ENCODE data around the gene SOX1.

SOX1 gene

DNA sequence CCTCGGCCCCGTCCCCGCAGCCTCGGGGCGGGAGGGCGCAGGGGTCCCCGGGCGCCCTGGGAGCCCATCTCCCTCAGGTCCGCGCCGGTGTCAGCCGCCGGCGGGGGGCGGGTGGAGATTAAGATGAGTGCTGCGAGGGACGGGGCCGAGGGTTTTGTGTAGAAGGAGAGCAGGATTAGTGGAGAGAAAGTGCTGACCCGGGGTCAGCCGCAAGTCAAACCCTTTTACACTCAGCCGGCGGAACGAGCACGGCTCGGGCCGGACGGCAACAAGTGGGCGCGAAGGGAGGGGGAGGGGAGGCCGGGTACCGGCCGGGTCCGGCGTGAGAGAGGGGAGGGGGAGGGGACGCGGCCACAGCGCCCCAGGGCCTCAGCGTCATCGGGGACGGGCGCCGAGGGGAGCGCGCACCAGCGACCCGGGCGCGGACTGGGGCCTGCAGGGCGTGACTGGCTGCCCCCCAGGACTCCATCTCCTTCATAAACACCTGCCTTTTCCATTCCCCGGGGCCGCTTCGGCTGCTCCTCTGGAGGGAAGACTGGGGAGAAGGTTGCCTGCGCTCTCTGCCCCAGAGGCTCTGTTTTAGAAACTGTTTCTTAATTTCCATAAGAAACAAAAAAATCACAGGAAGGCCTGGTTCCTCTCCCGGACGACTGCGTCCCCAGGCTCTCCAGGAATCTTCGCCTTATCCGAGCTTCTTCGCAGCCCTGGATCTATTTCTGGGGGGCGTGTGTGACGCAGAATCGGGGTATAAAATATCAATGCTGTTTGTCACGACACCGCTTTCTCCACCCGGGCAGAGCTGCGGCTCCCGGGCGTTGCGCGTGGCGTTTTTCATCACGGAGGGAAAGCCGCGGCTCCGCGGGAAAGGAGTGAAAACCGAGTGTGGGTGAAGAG is 6.5 kb downstream of the SOX1 start:
- DNase-seq = no peak

DNA sequence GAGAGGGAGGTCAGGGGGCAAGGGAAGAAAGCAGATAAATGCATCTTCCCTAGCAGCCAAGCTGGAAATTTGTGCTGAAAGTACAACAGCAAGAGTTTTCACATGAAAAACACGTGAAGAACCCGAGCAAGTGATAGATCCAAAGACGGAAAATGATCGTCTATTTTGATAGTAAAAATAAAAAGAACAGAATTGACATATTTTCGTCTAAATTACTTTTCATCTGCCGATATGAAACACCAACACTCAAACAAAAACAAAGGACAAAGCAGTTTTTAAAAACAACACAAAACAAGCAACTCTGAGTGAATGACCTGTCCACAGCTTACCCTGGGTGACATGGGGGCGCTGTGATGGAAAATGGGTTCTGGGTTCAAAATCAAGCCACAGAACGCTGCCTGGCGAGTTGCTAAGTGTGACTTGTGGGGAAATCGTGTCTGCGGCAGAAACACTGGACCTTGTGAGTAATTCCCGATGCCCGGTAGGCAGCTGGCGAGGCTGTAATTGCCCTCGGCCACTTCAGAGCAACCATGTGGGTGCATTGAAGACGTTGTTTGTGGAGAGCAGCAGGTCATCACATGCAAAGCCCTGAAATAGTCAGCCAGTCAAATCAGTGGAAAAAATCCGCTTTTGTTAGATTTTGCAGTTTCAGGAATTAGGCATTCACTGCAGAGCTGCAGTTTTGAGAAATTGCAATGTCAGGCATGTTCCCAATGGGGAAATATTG is 7.4 kb downstream of the SOX1 start:
- DNase-seq = no peak

DNA sequence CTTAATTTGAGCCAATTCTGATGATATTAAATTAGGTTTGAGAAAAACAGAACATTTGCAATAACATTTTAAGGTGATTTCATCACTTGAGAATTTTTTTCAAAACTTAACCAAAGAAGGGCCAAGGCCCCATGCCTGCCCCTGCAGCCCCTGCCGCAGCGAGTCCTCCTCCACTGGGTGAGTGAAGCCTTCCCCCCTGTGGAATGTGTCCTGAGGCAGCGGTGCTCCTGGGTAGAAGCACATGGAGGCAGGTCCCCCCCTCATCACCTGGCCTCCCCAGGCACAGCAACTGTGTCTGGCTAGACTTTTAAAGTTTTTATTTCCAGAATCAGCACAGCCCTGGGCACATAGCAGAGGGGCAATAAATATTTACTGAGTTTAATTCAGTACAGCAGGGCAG is 10.8 kb downstream of the SOX1 start:
- DNase-seq = no peak

DNA sequence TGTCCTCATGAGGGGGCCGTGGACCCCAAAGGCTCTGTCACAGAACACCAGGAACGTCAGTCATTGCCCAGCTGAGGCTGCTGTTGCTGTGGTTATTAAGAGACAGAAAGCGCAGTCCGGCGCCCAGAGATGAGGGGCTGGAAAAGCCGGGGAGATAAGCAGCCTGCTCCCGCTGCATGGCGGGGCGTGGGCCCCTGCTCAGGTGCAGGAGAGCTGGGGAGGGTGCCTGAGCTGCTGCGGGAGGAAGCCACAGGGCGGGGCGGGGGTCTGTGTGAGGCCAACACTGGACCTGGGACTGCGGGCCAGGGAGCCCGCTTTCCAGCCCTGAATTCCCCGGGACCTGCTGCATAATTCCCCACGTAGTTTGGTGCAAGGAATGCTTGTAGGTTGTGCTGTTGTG is 11.3 kb downstream of the SOX1 start:
- DNase-seq = no peak

DNA sequence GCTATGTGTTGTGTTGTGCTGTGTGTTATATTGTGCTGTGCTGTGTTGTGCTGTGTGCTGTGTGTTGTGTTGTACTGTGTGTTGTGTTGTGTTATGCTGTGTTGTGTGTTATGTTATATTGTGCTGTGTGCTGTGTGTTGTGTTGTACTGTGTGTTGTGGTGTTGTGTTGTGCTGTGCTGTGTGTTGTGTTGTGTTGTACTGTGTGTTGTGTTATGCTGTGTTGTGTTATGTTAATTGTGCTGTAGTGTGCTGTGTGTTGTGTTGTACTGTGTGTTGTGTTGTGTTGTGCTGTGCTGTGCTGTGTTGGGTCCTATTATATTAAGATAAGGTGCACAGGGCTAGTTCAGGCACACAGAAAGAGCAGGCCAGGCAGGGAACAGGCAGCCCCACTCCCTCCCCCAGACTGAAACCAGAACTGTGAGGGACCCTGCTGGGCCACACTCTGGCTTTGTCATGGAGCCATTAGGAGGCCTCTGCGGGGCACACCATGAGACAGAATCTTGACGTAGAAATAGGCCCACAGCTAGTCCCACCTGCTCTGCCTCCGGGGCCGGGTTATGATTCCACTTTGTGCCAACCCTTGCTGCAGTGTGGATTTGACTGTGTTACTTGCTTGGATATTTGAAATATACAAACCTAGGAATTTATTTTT is 12.1 kb downstream of the SOX1 start:
- DNase-seq = no peak

DNA sequence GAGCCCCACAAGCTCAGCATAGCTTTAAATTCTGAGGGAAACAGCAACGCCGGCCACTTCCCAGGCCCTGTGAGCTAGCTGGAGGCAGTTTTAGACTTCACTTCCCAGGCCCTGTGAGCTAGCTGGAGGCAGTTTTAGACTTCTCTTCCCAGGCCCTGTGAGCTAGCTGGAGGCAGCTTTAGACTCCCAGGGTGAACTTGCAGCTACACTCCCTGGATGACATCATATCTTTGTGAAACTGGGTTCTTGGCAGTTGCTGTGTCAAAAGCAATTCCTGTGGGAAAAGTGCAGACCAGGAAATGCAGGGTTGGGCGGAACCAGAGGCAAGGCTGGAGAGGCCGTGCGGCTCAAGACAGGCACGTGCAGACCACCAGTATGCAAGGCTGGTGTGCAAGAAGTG is 12.7 kb downstream of the SOX1 start:
- DNase-seq = no peak

DNA sequence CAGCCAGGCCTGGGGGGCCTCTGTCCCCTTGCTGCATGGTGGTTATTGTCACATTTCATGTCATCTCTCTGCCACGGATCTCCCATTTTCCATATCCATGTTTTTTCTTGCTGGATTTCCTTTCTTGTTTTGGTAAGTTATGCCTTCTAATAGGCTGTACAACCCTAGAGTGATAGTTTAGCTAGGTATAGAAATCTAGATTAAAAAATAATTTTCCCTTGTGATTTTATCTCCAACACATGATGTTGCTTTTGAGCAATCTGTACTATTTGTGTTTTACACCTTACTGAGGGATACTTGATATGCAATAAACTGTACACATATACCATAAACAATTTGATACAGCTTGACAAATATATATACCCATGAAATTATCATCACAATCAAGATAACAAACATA is 17.0 kb downstream of the SOX1 start:
- no peak for DNase-seq

DNA sequence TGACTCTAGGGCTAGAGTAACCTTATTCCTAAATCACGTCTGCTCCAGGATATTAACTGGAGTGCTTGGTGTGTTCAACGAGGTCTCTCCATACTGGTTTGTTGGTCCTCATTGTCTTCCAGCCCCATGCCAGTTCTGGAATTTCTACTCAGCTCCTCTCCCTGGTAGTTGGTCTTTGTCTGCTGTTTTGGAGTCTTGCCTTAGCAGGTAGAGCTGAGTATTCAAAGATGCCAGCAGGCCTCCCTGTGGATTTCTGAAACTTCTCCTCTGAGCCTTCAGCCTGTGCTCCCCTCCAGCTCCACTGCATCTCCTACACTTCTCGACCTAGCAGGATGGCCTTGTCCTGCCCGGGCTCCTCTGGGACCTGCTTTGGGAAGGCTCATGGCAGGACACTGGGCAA is 25.5 kb downstream of the SOX1 start:
- DNase-seq = no peak

DNA sequence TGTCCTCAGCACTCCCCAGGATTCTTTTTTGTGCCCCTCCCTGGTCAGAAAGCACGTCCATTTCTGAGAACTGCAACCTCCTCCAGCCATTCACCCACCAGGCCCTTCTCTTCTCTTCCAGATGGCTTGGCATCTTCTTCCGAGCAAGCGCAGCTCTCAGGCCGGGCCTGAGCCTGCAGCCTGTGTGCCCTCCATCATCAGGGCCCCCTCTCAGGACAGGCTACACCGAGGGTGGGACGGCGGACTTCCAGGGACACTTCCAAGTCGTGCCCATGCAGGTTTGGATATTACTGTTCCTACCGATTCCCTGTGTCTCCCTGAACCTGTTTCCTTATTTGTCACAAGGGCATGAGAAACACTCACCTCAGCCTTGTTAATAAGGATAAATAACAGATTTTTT is 28.4 kb downstream of the SOX1 start:
- no peak for DNase-seq

DNA sequence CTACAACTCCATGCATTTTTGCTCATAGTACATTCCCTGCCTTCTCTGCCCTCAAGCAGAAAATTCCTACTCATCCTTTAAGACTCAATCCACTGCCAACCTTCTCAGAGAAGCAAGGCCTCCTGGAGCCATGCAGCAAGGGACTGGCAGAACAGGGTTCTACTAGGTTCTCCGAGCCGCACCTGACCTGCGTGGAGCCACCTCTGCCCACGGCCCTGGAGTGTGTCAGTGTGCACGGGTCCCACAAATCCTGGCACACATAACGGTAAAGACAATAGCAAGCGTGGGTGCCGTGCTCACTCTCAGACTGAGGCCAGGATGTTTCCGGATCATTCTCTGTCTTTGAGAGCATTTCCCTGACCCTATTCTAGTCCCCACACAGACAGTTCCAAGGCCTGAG is 30.0 kb downstream of the SOX1 start:
- DNase-seq = no peak

DNA sequence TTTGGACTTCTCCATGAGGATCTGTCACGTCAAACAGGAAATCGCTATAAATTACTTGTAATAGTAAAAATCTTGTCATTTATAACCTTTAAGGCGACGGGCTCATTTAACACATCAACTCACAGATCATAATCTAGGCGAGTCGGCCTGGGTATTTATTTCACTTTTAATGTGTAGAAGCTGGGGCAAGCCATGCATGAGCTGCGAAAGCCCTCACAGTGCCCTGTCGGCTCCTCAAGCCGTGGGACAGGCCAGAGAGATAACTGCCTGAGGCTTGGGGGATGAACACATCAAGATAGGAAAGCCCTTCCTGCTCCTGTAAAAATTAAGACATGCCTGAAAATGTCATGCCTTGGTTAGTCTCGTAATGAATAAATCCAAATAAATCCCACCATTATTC is 30.8 kb downstream of the SOX1 start:
- DNase-seq = no peak

DNA sequence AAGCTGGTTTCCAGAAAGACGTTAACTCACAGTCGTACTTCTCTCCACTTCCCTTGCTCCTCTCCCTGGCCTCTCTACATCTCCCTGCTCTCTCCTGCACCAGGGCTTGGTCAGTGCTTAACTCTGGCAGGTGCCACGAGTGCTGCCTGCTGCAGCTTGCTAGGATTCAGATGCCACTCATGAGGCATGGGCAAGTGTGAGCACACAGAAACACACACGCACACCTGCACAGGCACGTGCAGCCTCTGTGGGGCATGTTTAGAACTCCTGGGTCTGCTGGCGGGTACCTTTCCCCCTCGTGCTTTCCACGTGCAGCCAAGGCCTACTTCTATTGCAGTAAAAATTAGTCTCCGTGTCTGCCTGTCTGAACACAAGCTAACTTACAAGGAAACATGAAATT is 31.8 kb downstream of the SOX1 start:
- DNase-seq = no peak

DNA sequence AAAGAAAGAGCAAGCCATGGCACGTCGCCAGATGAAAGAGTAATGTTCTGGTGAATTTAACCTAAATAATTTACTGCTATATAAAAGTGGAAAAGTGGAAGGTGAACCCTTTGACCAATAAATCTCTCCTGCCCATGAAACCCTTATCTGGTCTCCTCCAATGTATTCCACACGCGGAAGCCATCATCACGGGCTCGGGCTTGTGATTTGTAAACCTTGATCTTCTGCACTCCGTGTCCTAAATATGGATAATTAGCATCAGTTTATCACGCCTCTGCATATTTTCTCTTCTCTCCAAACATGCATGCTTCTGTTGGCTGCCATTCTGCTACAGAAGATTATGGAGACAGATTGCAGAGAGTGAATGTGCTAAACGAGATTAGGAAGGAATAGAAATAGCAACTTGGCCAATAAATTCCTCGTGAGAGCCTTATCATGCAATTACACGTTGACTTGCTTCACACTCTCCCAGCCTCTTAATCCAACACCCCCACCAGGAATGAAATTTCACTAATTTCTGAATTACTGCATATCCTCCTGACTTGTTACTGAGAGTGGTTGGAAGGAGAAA is 34.5 kb downstream of the SOX1 start:
- DNase-seq = no peak

DNA sequence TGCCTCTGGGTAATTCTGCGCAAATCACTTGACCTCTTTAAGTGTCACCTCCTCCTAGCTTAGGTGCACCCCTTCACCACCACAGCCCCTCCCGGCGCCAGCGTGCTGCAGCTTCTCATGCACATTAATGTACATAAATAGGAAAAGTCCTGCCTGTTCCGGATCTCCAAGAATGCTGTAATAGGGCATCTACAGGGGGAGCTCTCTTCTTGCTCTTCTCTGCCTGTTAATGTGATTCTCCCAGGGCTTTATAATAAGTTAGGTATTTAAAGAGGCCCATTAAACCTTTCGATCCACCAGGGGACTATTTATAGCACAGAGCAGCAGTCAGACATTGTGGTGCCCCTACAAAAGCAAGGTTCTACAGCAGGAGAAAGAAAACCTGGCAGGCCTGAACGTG is 35.3 kb downstream of the SOX1 start:
- no peak for DNase-seq

DNA sequence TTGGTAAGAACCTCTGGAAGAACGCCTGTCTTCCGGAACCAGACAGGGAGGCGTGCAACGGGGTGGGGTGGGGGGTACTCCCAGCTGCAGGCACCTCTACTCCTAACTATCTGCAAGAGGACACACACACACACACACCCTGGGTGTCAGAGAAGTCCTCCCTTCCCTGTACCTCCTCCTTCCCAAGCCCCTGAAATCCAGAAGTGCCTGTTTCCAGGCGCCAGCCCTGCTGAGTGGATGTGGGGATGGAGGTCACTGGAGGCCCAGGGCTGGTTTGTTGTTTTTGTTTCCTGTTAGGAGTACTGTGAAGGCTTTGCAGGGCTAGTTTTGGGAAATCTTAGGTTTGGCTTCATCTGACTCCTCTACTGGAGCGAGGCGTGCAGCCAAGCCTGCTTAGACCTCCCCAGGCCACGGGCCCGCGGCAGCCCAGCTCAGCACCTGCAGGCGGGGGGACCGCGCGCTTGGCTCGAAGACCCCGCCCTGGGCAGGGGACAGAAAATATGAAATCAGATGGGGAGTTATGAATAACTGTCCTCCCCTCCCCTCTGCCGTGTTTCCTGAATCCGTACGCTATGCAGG is 36.4 kb downstream of the SOX1 start:
- DNase-seq = no peak

DNA sequence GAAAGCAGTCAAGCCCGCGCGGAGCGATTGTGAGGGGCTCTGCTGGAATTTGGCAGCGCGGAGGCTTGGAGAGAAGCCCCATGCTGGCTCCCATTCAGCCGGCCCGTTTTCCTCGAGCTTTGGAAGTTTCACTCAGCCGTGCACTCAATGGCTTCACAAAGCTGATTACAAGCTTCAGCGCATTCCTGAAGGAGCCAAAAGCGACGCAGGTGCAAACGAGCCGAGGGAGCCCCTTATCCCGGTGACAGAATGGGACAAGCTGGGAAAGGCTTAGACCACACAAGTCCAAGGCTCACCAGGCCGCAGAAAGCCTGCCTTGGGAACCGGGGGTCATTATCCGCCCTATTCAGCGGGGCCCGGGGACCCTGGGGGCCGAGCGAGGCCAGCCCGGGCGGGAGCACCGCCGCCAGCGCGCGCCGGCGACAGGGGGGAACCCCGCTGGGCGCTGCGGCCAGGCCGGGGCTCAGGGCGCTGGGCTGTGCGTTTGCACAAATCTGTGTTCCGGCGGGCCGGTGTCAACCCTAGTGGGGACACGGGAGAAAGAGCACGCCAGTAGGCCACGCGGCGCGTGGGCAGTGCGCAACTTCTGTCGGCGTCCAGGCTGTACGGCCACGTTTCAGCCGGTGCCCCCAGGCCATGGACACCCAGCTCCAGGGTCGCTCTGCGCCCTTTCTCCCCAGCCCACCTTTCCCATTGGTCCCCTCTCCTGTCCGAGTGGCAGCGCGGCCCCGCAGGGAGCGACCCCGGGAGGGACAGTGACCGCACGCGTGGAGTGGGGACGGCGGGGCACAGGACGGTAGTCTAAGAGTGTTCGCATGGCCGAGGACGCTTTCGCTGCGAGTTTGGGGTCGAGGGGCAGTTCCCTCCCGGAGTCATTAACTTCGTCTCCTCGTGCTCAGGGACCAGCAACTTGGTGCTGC is 37.3 kb downstream of the SOX1 start:
- no peak for DNase-seq

DNA sequence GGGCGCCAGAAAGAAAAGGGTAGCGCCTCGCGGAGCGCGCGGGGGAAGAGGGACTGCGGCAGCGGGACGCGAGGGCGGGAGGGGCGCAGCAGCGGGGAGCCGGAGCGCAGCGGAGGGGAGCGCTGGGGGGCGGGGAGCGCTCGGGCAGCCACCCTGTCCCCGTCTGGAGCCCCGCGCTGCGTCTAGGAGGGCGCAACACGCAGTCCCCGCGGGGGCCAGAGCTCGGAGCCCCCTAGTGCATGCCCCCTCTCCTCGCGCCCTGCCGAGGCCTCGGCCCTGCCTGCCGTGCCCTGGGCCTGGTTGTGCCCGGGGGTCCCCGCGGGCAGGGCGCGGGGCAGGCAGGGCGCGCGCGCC is 37.9 kb downstream of the SOX1 start:
- DNase-seq = no peak

DNA sequence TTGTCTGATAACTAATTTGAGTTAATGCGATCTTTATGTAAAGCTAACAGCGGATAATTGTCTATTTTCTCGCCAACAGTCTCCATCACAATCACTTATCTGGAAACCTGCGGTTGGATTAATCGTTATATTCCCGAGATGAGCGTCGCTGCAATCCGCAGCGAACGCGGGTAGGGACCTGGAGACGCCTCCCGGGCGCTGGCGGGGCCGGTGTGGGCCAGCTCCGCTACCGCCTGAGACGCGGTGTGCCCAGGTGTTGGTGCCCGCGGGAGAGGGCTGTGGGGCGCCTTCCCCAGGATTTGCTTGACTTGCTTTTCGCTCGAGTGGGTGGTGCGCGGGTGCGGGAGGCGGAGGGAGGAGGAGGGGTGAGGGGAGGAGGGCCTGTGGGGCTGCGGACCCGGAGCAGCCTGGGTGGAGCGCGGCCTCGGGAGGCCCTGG is 38.3 kb downstream of the SOX1 start:
- DNase-seq = no peak

DNA sequence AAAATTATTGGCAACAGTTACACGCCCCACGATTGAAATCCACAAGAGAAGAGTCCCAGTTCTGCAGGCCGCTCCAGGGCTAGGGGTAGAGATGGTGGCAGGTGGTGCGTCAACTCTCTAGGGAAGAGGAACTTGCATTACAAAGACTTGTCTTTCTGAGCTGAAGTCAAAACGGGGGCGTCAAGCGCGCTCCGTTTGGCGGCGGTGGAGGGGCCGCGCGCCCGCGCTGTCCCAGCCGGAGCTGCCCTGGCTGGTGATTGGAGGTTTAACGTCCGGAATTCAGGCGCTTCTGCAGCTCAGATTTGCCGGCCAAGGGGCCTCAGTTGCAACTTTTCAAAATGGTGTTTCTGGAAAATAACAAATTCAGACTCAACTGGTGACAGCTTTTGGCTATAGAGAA is 38.9 kb downstream of the SOX1 start:
- no peak for DNase-seq

DNA sequence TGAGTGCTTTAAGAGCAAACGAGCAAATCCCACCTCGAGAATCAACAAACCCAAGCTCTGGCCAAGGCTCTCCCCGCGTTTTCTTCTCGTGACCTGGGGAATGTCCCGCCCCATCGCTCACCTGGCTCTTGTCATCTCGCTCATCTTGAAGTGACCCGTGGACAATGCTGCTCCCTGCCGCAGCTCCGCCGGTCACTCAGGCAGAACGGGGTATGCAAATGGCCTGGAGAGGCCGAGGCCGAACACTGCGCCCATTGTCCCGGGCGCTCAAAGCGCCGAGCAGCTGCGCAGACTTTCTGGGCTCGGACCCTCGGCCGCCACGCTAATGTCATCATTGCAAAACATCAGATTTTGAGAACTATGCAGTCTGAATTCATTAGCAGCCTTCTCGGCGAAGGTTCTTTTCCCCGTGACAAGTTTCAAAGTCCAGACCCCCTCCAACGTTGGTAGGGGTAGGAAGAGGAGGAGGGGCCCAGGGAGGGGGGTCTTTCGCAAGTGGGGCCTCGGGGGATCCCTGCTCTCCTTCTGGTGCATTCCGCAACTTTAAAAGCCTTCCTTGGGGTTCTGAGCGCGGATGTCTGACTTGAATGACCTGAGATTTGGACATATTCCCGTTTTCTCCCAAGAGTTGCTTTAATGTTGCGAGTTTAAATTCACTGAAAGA is 39.7 kb downstream of the SOX1 start:
- DNase-seq = no peak

DNA sequence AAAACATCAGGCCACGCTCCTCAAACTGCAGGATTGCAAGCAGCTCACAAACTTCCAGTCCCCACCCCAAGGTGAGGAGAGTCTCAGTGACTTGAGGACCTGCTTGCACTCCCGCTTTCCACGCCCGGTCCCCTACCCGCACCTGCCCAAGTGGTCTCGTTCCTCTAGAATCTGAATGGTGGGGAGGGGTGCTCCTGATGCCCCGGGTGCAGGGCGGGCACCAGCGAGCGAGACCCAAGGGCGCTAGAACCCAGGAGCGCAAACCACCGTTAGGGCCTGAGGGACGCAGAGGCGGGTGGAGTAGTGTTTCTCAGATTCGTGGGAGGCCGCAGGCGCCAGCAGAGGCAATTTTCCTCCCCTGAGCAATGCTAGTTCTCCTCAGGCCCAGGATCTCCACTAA is 40.3 kb downstream of the SOX1 start:
- DNase-seq = no peak
